Activated T-helper 1 cell treated with anti-CD3 and anti-CD28 coated beads, Interleukin-12 subunit alpha, Interleukin-12 subunit beta, Interleukin-2, Interleukin-4 antibody, amounts not matched to agents 30 ng/mL and 10 ng/mL and 1 ng/mL, durations not matched to agents 14 hours and 24 hours and 36 hours (primary cell): ENCODE results near the gene HSF5. TPM values are rescaled to one million over a fixed set of nuclear protein-coding genes. Genes with fewer than 3 reads are reported as not detected.
"Not testable (repeated sequence)": the region's sequence is repeated elsewhere in the genome, so short reads cannot be mapped to it uniquely, and the experiment has no call there.

Experiments used
- DNase-seq: peaks from one replicate; pipeline ENCODE4 v3.0.0; 2021; ENCODE audit warnings: low spot score
- H3K27ac Mint-ChIP-seq: one replicate; pipeline ENCODE4 v1.8.0; 2021; ENCODE audit warnings: mild to moderate bottlenecking, mixed read lengths
- H3K27me3 Mint-ChIP-seq: one replicate; pipeline ENCODE4 v1.8.0; 2022; ENCODE audit warnings: mild to moderate bottlenecking, moderate library complexity, mixed read lengths; ENCODE audit not compliant: insufficient read depth
- H3K36me3 Mint-ChIP-seq: one replicate; pipeline ENCODE4 v1.8.0; 2021; ENCODE audit warnings: low read depth, mixed read lengths
- H3K4me1 Mint-ChIP-seq: one replicate; pipeline ENCODE4 v1.8.0; 2021; ENCODE audit warnings: low read depth, mixed read lengths
- H3K4me3 Mint-ChIP-seq: one replicate; pipeline ENCODE4 v1.8.0; 2021; ENCODE audit warnings: mild to moderate bottlenecking, moderate library complexity, mixed read lengths
- H3K9me3 Mint-ChIP-seq: one replicate; pipeline ENCODE4 v1.8.0; 2021; ENCODE audit warnings: mixed read lengths
- intact Hi-C: fragments of 100-400 bp; cut with micrococcal nuclease; formaldehyde crosslinking; loops from one replicate; pipeline ENCODE4 v1.15.1; 2024
- total RNA-seq: library from RNA; stranded (reverse); gene quantifications from 2 replicates; pipeline ENCODE4 v1.2.3, GENCODE V29; 2022

The HSF5 gene
- total RNA-seq, 1 donor from 2014 or later, result 1.1 TPM

DNA sequence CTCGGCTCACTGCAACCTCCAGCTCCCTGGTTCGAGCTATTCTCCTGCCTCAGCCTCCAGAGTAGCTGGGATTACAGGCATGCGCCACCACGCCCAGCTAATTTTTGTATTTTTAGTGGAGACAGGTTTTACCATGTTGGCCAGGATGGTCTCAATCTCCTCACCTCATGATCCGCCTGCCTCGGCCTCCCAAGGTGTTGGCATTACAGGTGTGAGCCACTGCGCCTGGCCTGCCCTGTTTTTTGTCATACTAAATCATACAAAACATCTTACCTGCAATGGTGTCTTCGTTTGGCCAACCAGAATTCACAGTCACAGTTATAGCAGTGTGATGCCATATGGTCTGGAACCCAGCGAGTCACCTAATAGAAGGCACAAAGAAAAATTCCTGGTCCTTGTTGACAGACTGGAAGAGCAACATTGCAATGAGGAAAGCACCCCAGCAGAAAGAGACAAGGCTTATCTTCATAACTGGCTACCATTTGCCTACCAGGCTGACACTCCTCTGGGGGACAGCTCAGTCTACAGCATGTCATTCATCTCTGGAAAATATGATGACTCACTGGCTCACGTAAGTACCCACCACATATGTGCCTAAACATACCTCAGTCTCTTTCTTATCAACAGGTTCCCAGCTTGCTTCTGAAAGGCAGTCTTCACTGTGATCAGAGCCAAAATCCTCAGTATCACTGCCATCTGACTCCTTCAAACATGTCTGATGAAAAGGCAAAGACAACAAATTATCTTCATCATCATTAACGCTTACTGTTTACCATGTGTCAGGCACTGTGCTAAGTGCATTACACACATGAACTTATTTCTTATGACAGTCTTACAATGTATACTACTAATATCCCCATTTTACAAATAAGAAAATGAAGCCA lies 4.3 kb upstream of the HSF5 start:
- peaks cover 25% of the 10 kb centered on the region for H3K4me1 Mint-ChIP-seq

DNA sequence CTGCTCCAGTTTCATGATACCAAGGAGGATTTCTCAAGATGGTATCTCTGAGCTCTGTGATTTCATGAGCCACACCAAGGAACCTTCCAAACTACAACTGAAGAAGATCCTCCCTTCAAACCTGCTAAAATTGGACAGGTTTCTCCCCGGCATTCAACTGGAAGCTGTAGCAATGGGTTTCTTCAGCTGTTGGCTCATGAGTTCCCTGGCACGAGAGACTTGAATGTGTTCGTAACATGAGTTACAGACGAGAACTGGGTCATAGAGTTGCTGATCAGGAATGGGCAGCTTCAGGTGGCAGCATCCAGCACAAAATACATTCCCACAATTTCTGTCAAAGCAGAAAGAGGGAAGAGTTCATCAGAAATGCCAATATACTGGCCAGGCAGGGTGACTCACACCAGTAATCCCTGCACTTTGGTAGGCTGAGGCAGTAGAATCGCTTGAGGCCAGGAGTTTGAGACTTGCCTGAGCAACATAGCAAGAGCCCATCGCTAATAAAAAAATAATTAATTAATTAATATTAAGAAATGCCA lies 3.4 kb upstream of the HSF5 start:
- Mint-ChIP-seq H3K4me3 (no peak overlapping the region), H3K4me1 (peaks cover 25% of the 10 kb centered on the region), H3K9me3 (no peaks in the 10 kb centered on the region), H3K27ac (no peak overlapping the region), H3K36me3 (peaks cover 52% of the 10 kb centered on the region), H3K27me3 (no peaks in the 10 kb centered on the region)
- DNase-seq, result no peak
- intact Hi-C loops, result no loop called here

More for the DNA sequence above, 4.3 kb upstream of the HSF5 start:
- H3K9me3 Mint-ChIP-seq, result no peaks in the 10 kb centered on the region
- DNase-seq, result no peak
- no peak overlapping the region for H3K4me3 Mint-ChIP-seq
- peak overlapping the region; percentile 44 for H3K27ac Mint-ChIP-seq
- no peaks in the 10 kb centered on the region for H3K27me3 Mint-ChIP-seq
- intact Hi-C loops, result no loop called here
- H3K36me3 Mint-ChIP-seq, result peaks cover 55% of the 10 kb centered on the region

DNA sequence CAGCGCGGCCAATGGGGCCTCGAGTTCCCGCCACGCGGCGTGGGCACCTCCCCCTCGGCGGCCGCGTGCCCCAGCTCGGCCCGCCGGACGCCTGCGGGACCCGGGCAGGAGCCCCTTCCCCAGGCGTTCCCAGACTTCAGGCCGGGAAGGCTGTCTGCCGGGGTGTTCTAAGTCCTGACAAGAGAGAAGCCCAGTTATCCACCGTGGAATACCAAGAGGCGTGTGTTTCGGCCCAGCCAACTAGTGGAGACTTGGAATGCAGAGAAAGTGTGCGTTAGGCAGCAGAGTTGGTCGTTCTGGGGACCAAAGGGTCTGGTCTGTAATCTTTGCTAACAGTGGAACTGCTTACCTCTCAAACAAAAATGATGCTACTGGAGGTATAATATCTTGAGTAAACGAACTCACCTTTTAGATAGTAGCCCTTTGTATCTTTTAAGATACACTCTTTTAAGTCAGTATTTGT lies 251 bp upstream of the HSF5 start:
- H3K27me3 Mint-ChIP-seq, result peaks cover 4% of the 10 kb centered on the region
- H3K4me3 Mint-ChIP-seq, result peak overlapping the region; percentile 22
- intact Hi-C loops, result no loop called here

DNA sequence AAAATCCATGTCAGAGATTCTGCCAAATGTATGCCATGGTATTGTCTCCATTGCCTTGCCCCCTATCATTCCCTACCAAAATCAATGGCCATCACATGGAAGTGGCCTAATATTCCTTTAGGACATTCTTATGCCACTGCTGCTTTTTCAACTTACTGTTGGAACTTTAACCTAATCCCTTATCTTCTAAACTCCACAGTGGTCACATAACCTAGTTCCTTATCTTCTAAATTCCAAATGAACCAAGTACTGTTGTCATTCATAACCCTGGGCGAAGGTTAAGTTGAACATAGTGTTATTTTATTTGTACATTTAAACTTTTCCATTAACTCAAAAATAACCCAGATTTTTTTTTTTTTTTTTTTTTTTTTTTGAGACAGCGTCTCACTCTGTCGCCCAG lies 3.6 kb downstream of the HSF5 start:
- intact Hi-C loops, result no loop called here
- Mint-ChIP-seq H3K27me3 (peaks cover 4% of the 10 kb centered on the region), H3K4me3 (no peak overlapping the region), H3K27ac (no peak overlapping the region), H3K36me3 (peaks cover 7% of the 10 kb centered on the region), H3K4me1 (no peaks in the 10 kb centered on the region), H3K9me3 (no peaks in the 10 kb centered on the region)
- no peak for DNase-seq

More for the DNA sequence above, 251 bp upstream of the HSF5 start:
- DNase-seq, result no peak
- H3K36me3 Mint-ChIP-seq, result peaks cover 35% of the 10 kb centered on the region
- H3K27ac Mint-ChIP-seq, result no peak overlapping the region
- H3K9me3 Mint-ChIP-seq, result no peaks in the 10 kb centered on the region
- H3K4me1 Mint-ChIP-seq, result peaks cover 19% of the 10 kb centered on the region

DNA sequence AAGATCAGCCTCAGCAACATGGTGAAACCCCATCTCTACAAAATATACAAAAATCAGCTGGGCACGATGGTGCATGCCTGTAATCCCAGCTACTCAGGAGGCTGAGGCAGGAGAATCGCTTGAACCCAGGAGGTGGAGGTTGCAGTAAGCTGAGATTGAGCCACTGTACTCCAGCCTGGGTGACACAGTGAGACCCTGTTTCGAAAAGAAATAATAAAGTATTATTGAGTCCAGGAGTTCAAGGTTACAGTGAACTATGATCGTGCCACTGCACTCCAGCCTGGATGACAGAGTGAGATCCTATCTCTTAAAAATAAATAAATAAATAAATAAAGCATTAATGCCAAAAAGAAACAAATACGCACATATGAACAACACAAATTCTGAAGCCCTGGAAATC lies 6.4 kb downstream of the HSF5 start:
- H3K27me3 Mint-ChIP-seq, H3K4me3 Mint-ChIP-seq, H3K9me3 Mint-ChIP-seq, H3K4me1 Mint-ChIP-seq, intact Hi-C loops, DNase-seq, H3K27ac Mint-ChIP-seq, H3K36me3 Mint-ChIP-seq: not testable (repeated sequence)

DNA sequence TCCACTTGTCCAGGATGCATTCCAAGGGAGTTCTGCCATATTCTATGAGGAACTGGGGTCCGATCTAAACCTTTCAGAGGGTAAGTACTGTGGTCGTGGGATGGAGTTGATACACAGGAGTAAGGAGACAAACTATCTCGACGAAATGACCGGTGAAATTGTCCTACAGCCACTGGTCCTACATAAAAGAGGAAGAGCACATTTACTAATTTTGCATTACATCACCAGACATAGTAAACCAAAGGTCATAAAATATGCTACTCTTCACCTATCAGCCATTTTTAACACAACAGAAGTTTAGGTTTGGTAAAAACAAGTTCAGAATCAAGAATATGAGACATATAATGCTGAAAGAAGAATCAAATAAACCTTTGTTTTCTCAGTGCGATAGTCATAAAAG lies 8.1 kb downstream of the HSF5 start:
- Mint-ChIP-seq H3K27me3 (peaks cover 4% of the 10 kb centered on the region), H3K4me1 (no peaks in the 10 kb centered on the region), H3K27ac (no peak overlapping the region), H3K4me3 (no peak overlapping the region), H3K36me3 (no peaks in the 10 kb centered on the region), H3K9me3 (no peaks in the 10 kb centered on the region)
- intact Hi-C loops, result no loop called here
- no peak for DNase-seq

DNA sequence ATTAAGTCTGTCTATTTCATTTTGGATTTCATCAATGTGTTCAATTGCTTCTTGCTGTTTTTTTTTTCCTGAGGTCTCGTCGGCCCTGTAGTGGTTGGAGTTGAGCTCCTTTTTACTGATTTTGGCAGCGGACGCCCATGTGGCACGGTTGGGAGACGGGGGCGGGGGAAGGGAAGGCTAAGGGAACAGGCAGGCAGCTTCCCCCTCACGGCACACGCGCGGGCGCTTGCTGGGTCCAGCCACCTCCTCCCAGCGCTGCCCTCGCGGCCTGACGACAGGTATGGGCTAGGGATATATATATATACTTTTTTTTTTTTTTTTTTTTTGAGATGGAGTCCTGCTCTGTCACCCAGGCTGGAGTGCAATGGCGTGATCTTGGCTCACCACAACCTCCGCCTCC lies 11.4 kb downstream of the HSF5 start:
- DNase-seq, result no peak
- H3K27me3 Mint-ChIP-seq, result no peaks in the 10 kb centered on the region
- no peaks in the 10 kb centered on the region for H3K4me1 Mint-ChIP-seq
- H3K36me3 Mint-ChIP-seq, result no peaks in the 10 kb centered on the region
- intact Hi-C loops, result no loop called here
- no peak overlapping the region for H3K4me3 Mint-ChIP-seq
- no peaks in the 10 kb centered on the region for H3K9me3 Mint-ChIP-seq
- no peak overlapping the region for H3K27ac Mint-ChIP-seq

DNA sequence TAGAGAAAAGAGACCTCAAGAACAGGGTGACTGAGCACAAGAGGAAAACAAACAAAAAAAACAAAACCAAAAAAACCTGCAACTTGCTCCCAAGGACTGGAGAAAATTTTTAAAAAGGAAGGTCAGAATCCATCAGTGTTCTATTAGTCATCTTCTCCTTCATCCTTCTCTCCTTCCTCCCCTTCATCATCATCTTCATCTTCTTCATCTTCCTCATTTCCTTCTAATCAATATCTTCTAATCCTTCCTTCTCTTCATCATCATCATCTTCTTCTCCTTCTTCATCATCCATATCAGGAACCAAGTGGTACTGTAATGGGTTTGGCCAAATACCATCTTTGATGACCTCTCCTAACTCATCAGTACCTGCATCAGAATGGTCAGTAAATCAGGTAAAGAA lies 12.2 kb downstream of the HSF5 start:
- H3K4me3 Mint-ChIP-seq, result no peak overlapping the region
- intact Hi-C loops, result no loop called here
- H3K27ac Mint-ChIP-seq, result no peak overlapping the region
- H3K4me1 Mint-ChIP-seq, result no peaks in the 10 kb centered on the region
- no peaks in the 10 kb centered on the region for H3K27me3 Mint-ChIP-seq
- no peaks in the 10 kb centered on the region for H3K9me3 Mint-ChIP-seq
- no peak for DNase-seq
- H3K36me3 Mint-ChIP-seq, result no peaks in the 10 kb centered on the region

DNA sequence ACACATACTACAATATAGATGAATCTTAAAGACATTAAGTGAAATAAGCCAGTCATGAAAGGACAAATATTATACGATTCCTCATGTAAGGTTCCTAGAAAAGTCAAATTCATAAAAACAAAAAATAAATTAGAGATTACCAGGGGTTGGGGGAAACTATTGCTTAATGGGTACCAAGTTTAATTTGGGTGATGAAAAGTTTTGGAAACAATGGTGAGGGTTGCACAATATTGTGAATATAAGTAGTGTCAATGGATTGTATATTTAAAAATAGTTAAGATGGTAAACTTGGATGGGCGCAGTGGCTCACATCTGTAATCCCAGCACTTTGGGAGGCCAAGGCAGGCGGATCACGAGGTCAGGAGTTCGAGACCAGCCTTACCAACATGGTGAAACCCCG lies 17.9 kb downstream of the HSF5 start:
- no peaks in the 10 kb centered on the region for H3K36me3 Mint-ChIP-seq
- no peak for DNase-seq
- H3K4me1 Mint-ChIP-seq, result no peaks in the 10 kb centered on the region
- no peak overlapping the region for H3K27ac Mint-ChIP-seq
- H3K27me3 Mint-ChIP-seq, result peaks cover 2% of the 10 kb centered on the region
- H3K9me3 Mint-ChIP-seq, result no peaks in the 10 kb centered on the region
- intact Hi-C loops, result no loop called here
- H3K4me3 Mint-ChIP-seq, result no peak overlapping the region

DNA sequence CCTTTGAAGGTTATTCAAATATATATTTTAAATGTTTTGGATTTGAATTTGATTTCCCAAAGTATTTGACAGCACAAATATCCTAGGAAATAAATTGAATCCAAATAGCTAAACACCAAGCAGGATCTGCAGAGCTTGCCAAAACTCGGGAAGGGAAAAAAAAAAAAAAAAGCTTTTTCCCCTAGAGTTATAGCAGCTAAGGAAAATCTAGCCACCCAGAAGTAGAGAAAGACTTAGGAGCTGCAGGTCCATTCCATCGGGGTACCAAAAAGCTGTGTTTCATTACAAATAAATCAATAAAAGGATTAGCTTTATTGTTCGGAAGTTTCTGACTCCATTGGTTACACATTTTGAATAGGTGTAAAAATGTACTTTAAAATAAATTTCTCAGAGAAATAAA lies 19.3 kb downstream of the HSF5 start:
- no peak for DNase-seq
- intact Hi-C loops, result no loop called here
- Mint-ChIP-seq H3K27me3 (peaks cover 2% of the 10 kb centered on the region), H3K36me3 (no peaks in the 10 kb centered on the region), H3K4me1 (no peaks in the 10 kb centered on the region), H3K4me3 (no peak overlapping the region), H3K27ac (no peak overlapping the region), H3K9me3 (no peaks in the 10 kb centered on the region)

DNA sequence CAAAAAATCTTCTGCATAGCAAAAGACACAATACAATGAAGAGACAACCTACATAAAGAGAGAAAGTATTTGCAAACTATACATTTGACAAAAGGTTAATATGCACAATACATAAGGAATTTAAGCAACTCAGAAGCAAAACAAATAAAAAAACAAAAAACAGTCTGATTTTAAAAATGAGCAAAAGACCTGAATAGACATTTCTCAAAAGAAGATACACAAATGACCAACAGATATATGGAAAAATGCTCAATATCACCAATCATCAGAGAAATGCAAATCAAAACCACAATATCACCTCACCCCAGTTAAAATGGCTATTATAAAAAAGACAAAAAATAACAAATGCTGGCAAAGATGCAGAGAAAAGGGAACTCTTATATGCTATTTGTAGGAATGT lies 32.7 kb downstream of the HSF5 start:
- no peaks in the 10 kb centered on the region for H3K36me3 Mint-ChIP-seq
- no peaks in the 10 kb centered on the region for H3K4me1 Mint-ChIP-seq
- no peak for DNase-seq
- no peak overlapping the region for H3K4me3 Mint-ChIP-seq
- H3K27ac Mint-ChIP-seq, result no peak overlapping the region
- intact Hi-C loops, result no loop called here
- peaks cover 2% of the 10 kb centered on the region for H3K27me3 Mint-ChIP-seq
- H3K9me3 Mint-ChIP-seq, result no peaks in the 10 kb centered on the region

DNA sequence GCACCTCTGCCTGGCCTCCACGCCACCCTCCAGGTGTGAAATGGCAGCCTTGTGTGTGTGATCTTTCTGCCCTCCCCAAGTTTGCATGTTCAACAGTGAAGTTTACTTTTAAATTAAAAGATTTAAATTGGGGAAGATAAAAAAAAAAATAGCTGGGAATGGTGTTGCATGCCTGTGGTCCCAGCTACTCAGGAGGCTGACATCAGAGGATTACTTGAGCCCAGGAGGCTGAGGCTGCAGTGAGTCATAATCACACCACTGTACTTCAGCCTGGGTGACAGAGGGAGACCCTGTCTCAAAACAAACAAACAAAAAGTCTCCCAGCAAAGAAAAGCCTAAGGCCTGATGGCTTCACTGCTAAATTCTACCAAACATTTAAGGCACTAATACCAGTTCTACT lies 35.5 kb downstream of the HSF5 start:
- Mint-ChIP-seq H3K27me3 (peaks cover 2% of the 10 kb centered on the region), H3K9me3 (no peaks in the 10 kb centered on the region), H3K4me3 (no peak overlapping the region), H3K36me3 (no peaks in the 10 kb centered on the region), H3K27ac (no peak overlapping the region), H3K4me1 (no peaks in the 10 kb centered on the region)
- intact Hi-C loops, result no loop called here
- DNase-seq, result no peak

DNA sequence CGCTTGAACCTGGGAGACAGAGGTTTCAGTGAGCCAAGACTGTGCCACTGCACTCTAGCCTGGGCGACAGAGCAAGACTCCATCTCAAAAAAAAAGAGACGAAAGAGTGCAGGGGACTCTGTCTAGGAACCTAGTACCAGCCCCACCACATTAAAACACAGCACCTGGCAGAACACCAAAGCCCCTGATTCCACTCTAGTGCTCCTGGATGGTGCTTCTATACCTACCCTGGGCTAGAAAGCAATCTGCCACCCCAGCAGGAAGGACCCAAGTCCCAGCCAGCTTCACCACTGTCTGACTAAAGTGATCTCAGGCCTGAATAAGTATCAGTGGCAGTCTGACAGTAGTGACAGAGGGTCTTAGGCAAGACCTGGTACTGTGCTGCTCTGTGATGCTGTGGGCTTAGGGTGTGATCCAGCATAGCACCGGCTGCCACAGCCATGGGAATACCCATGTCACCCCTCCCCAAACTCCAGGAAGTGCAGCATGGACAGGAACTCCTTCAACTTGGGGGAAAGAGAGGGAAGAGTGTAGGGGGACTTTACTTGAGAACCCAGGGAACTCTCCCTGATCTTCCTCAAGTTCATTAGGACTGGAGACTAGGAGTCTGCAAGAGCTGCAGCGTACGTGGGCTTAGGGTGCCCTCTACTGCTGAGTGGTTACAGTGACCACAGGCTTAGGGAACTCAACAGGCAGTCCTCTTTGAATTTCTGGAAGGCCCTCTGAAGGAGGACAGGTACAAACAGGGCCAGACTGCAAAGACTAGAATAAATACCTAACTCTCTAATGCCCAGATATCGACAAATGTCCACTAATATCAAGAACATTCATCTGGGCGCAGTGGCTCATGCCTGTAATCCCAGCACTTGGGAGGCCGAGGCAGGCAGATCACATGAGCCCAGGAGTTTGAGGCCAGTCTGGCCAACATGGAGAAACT lies 40.9 kb downstream of the HSF5 start:
- no peaks in the 10 kb centered on the region for H3K9me3 Mint-ChIP-seq
- intact Hi-C loops, result loop anchor here (1.0 kb wide), 7 partner anchors 30 to 247 kb away; partner anchors contain the start of genes RNF43 and SUPT4H1
- peak; percentile 58 for DNase-seq
- H3K4me1 Mint-ChIP-seq, result peaks cover 5% of the 10 kb centered on the region
- H3K27me3 Mint-ChIP-seq, result peaks cover under 1% of the 10 kb centered on the region
- no peaks in the 10 kb centered on the region for H3K36me3 Mint-ChIP-seq
- H3K4me3 Mint-ChIP-seq, result no peak overlapping the region
- no peak overlapping the region for H3K27ac Mint-ChIP-seq
